ENCODE results near the gene ST8SIA4. TPM values are rescaled to one million over a fixed set of nuclear protein-coding genes. Genes with fewer than 3 reads are reported as not detected.

ST8SIA4 gene
- total RNA-seq, 1 experiment from 2014 or later = 0.47 TPM

GRCh38 chr5:100855937-100856430 is 47.1 kb downstream of the ST8SIA4 start:
- TF ChIP-seq EZH2 (IDR thresholded peaks at IDR 0.05; ENCODE audit: borderline replicate concordance, low read depth, low read length, poor library complexity, severe bottlenecking) (no peak), CTCF (conservative IDR thresholded peaks at IDR 0.05; ENCODE audit: low read depth, low read length) (no peak)
- Histone ChIP-seq H3K27me3 (replicated peaks; ENCODE audit: insufficient read depth, low read depth, low read length, poor library complexity) (no peaks in the 10 kb centered on the region), H3K4me3 (ENCODE audit: low read depth, low read length, poor library complexity, severe bottlenecking) (no peak overlapping the region), H3K4me1 (ENCODE audit: insufficient read depth, low read length, poor library complexity, severe bottlenecking) (peaks cover 5% of the 10 kb centered on the region), H3K27ac (ENCODE audit: low read depth, low read length, poor library complexity, severe bottlenecking) (no peak overlapping the region), H3K36me3 (ENCODE audit: insufficient read depth, low read length, poor library complexity, severe bottlenecking) (no peaks in the 10 kb centered on the region), H3K9me3 (ENCODE audit: low read depth, low read length, poor library complexity, severe bottlenecking) (no peaks in the 10 kb centered on the region)
- ChIA-PET CTCF (no interaction called here), POLR2A (ENCODE audit: low non-redundant PET) (no interaction called here)
- intact Hi-C loops (cut with micrococcal nuclease; ENCODE audit: unreplicated experiment) = no loop called here
- no TSS peak for BruUV-seq (replicated peaks)
- DNase-seq (ENCODE audit: low spot score) = no peak

- Histone ChIP-seq H3K4me3 (ENCODE audit: low read depth, low read length, poor library complexity, severe bottlenecking) (no peak overlapping the region), H3K27ac (ENCODE audit: low read depth, low read length, poor library complexity, severe bottlenecking) (no peak overlapping the region), H3K36me3 (ENCODE audit: insufficient read depth, low read length, poor library complexity, severe bottlenecking) (no peaks in the 10 kb centered on the region), H3K4me1 (ENCODE audit: insufficient read depth, low read length, poor library complexity, severe bottlenecking) (peaks cover 5% of the 10 kb centered on the region), H3K9me3 (ENCODE audit: low read depth, low read length, poor library complexity, severe bottlenecking) (no peaks in the 10 kb centered on the region), H3K27me3 (replicated peaks; ENCODE audit: insufficient read depth, low read depth, low read length, poor library complexity) (no peaks in the 10 kb centered on the region)
- intact Hi-C loops (cut with micrococcal nuclease; ENCODE audit: unreplicated experiment) = no loop called here
- ChIA-PET CTCF (no interaction called here), POLR2A (ENCODE audit: low non-redundant PET) (no interaction called here)
- no peak for DNase-seq (ENCODE audit: low spot score)
- BruUV-seq (replicated peaks) = no TSS peak
- TF ChIP-seq EZH2 (IDR thresholded peaks at IDR 0.05; ENCODE audit: borderline replicate concordance, low read depth, low read length, poor library complexity, severe bottlenecking) = no peak
Measured at GRCh38 chr5:100855295-100855694, 47.8 kb downstream of the ST8SIA4 start.

- no peak overlapping the region for H3K4me3 ChIP-seq (ENCODE audit: low read depth, low read length, poor library complexity, severe bottlenecking)
- H3K4me1 ChIP-seq (ENCODE audit: insufficient read depth, low read length, poor library complexity, severe bottlenecking) = peaks cover 5% of the 10 kb centered on the region
- no TSS peak for BruUV-seq (replicated peaks)
- TF ChIP-seq EZH2 (IDR thresholded peaks at IDR 0.05; ENCODE audit: borderline replicate concordance, low read depth, low read length, poor library complexity, severe bottlenecking) = no peak
- TF ChIP-seq CTCF (conservative IDR thresholded peaks at IDR 0.05; ENCODE audit: low read depth, low read length) = no peak
- intact Hi-C loops (cut with micrococcal nuclease; ENCODE audit: unreplicated experiment) = no loop called here
- POLR2A ChIA-PET (ENCODE audit: low non-redundant PET) = no interaction called here
- H3K9me3 ChIP-seq (ENCODE audit: low read depth, low read length, poor library complexity, severe bottlenecking) = no peaks in the 10 kb centered on the region
- H3K27me3 ChIP-seq (replicated peaks; ENCODE audit: insufficient read depth, low read depth, low read length, poor library complexity) = no peaks in the 10 kb centered on the region
- CTCF ChIA-PET = no interaction called here
- no peak for DNase-seq (ENCODE audit: low spot score)
- H3K36me3 ChIP-seq (ENCODE audit: insufficient read depth, low read length, poor library complexity, severe bottlenecking) = no peaks in the 10 kb centered on the region
- H3K27ac ChIP-seq (ENCODE audit: low read depth, low read length, poor library complexity, severe bottlenecking) = no peak overlapping the region
Measured at GRCh38 chr5:100854591-100854990, 48.5 kb downstream of the ST8SIA4 start.

- no peak for DNase-seq (ENCODE audit: low spot score)
- BruUV-seq (replicated peaks) = no TSS peak
- intact Hi-C loops (cut with micrococcal nuclease; ENCODE audit: unreplicated experiment) = no loop called here
- no peak overlapping the region for H3K27ac ChIP-seq (ENCODE audit: low read depth, low read length, poor library complexity, severe bottlenecking)
- ChIA-PET CTCF (no interaction called here), POLR2A (ENCODE audit: low non-redundant PET) (no interaction called here)
- TF ChIP-seq EZH2 (IDR thresholded peaks at IDR 0.05; ENCODE audit: borderline replicate concordance, low read depth, low read length, poor library complexity, severe bottlenecking) (no peak), CTCF (conservative IDR thresholded peaks at IDR 0.05; ENCODE audit: low read depth, low read length) (no peak)
- H3K4me3 ChIP-seq (ENCODE audit: low read depth, low read length, poor library complexity, severe bottlenecking) = no peak overlapping the region
- H3K4me1 ChIP-seq (ENCODE audit: insufficient read depth, low read length, poor library complexity, severe bottlenecking) = peaks cover 5% of the 10 kb centered on the region
- no peaks in the 10 kb centered on the region for H3K27me3 ChIP-seq (replicated peaks; ENCODE audit: insufficient read depth, low read depth, low read length, poor library complexity)
- no peaks in the 10 kb centered on the region for H3K9me3 ChIP-seq (ENCODE audit: low read depth, low read length, poor library complexity, severe bottlenecking)
- no peaks in the 10 kb centered on the region for H3K36me3 ChIP-seq (ENCODE audit: insufficient read depth, low read length, poor library complexity, severe bottlenecking)
Measured at GRCh38 chr5:100853582-100853981, 49.5 kb downstream of the ST8SIA4 start.

All from A673 (cell line).